KG1 (cell line): ENCODE measurements around the gene LRRC38.

Source experiments
- DNase-seq: peaks from one replicate; lab custom pipeline; 2025; lab: John Stamatoyannopoulos, UW

Gene LRRC38

DNA sequence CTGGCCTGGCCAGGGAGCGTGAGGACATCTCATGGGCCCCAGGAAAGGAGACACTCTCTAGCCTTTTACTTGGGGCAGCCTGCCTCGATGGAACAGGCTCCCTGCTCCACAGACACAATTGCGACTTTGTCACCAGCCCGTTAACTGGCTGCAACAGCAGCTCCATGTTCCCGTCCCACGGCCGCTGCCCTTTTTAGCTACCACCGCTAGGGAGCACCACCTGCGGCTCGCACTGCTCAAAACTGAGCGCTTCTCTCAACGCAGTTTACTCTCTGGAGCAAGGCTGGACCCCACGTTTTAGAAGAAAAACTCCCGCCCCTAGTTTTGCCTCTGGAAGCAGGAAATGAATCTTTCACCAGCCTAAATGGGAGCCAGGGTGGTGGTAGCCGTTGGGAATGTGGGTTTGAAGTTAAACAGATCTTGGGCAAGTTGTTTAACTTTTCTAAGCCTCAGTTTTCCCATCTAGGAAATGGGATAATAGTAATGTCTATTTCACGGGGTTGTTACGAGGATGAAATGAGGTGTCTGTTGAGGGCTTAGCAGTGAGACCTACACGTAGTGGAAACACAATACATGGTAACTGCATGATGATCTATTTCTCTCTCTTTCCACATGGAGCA is 3.5 kb upstream of the LRRC38 start:
- DNase-seq: no peak

DNA sequence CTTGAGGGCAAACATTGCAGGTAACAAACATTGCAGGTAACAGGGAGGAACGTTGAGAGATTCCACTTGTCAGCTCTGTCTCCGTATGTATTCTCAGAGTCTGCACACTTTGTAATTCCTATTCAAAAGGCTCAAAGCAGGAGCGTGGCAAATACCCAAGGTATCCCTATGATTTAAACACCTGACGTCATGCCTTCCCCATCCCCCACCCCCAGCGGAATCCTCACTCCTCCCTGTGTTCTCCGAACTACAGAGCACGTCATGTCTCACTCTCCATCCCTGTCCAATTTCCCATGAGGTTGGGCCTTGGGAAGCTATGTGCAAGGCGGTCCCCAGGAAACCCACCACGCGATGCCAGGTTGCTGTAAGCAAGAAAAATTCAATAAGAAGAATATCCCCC is 2.8 kb upstream of the LRRC38 start:
- DNase-seq: no peak

- DNase-seq: no peak
These were observed 1.0 kb upstream of the LRRC38 start for GRCh38 chr1:13514821-13515220.

GRCh38 chr1:13513063-13513894 is 524 bp downstream of the LRRC38 start:
- DNase-seq: no peak

DNA sequence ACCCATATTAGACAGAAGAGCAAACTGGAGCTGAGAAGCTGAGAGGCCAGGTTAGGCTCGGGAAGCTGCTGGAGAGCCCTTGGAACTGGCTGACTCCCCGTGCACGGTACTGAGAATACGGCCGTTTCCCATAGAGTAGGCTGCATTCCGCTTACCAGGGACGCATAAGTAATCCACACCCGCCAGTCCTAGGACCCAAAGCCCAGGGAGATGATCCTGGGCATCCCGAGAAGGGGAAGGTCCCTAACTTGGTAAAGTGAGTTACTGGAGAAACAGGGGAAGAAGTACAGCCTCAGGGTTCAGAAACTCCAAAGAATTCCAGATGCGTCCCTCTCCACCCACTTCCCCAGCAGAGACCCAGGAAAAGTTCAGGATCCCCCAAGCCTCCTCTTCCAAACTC is 1.3 kb downstream of the LRRC38 start:
- no peak for DNase-seq

GRCh38 chr1:13510499-13510898 is 3.3 kb downstream of the LRRC38 start:
- DNase-seq: no peak

DNA sequence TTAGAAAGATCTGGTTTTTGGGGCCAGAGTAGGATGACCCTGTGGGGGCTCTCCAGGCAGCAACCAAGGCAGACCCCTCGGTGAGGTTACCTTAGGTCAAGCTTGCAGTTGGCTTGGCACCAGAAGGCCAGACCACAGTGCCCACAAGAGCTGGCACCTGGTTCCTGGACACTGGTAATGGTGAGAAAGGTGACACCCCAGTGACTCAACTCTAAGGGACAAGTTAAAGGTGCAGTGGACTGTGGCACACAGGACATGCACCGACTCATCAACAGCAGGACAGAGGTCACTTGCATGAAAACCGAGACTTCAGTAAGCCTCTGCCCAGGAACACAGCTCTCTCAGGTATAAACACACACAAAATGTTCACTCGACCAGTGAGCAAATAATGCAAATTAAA is 6.7 kb downstream of the LRRC38 start:
- DNase-seq: no peak

GRCh38 chr1:13505020-13505419 is 8.8 kb downstream of the LRRC38 start:
- no peak for DNase-seq

DNA sequence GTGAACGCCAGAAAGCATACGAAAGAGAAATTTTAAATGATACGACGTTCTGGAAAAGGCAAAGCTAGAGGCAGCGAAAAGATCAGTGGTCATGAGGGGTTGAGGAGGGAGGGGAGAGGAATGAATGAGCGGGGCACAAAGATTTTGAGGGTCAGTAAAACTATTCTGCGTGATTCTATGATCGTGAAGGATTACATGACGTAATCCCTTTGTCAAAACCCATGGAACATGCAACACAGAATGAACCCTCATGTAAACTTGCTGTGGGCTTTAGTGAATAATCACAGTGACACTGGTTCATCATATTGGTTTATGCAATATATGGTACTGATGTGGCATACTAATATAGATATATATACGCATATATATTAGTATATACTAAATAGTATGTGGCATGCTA is 13.0 kb downstream of the LRRC38 start:
- DNase-seq: no peak

DNA sequence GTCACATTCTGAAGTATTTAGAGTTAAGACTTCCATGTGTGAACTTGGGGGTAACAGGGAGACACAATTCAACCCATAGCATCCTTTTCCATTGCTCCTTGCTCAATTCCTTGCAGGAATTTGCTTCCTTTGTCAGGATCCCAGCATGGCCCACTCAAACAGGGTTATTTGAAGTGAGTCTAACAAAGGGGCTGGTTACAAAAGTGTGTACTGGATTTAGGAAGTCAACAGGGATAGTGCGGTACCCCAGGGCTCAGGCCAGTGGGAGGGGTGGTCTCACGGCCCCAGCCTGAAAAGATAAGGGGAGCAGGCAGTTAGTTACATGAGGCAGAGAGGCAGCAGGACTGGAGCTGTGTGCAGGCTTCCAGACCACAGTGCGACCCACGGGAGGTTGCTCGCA is 14.4 kb downstream of the LRRC38 start:
- DNase-seq: no peak

DNA sequence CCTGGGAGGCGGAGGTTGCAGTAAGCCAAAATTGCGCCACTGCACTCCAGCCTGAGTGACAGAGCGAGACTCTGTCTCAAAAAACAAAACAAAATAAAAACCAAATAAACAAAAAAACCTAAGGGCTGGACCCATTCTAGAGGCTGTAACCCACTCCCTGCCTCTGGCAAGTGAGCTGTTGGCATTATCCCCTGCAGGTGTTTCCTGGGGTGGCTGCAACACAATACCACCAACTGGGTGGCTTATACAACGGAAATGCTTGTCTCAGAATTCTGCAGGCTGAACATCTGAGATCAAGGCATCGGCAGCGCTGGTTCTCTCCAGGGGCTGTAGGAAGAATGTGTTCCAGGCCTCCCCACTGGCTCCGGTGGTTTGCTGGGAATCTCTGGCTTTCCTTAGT is 15.2 kb downstream of the LRRC38 start:
- DNase-seq: no peak

DNA sequence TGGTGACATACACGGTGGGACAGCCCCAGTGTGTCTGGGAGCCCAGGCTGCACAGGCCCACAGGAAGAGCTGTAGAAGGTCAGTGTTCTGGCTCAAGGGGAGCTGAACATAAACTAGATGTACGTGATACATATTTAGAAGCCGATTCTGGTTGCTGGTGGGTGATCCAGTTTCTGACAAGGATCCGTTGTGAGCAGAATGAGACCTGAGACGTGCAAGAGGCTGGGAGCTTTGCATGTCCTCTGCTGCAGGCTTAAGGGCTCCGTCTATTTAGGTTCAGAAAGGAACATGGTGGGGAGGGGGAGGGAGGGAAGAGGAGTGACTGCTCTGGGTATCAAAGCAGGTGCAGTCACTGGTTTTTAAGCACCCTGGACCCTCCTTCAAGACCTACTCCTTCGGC is 18.6 kb downstream of the LRRC38 start:
- DNase-seq: no peak

- DNase-seq: no peak
These were observed 19.1 kb downstream of the LRRC38 start for GRCh38 chr1:13494712-13495111.

- DNase-seq: no peak
These were observed 19.8 kb downstream of the LRRC38 start for GRCh38 chr1:13494025-13494424.

DNA sequence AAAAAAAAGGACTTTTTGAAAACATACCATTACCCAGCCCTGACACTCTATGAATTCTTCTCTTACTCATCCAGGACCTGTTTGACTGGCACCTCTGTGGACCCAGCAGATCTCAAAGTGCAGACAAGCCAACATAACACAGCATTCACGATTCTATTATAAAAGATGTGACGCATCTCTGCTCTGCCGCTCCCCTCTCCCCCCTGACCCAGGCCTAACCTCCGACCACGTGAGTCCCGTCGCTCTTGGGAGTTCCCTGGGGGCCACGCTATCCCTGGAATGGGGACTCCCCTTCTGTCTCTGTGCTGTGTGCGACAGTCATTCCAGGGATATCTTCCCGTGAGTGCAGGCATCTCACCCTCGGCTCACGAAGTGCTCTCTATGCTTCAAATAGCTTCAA is 21.1 kb downstream of the LRRC38 start:
- no peak for DNase-seq

DNA sequence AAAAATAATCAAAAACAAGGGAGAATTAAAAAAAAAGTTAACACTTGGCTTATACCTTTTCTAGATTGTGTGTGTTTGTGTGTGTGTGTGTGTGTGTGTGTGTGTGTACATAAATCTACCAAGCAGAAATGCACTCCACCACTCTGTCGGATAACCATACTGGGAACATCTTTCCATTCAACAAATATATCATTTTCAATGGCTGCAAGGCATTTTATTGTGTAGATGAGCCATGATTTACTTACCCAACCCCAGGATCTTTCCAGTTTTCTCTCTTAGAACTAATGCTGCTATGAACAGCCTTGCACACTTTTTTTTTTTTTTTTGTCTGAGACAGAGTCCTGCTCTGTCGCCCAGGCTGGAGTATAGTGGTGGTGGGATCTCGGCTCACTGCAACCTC is 25.8 kb downstream of the LRRC38 start:
- no peak for DNase-seq

DNA sequence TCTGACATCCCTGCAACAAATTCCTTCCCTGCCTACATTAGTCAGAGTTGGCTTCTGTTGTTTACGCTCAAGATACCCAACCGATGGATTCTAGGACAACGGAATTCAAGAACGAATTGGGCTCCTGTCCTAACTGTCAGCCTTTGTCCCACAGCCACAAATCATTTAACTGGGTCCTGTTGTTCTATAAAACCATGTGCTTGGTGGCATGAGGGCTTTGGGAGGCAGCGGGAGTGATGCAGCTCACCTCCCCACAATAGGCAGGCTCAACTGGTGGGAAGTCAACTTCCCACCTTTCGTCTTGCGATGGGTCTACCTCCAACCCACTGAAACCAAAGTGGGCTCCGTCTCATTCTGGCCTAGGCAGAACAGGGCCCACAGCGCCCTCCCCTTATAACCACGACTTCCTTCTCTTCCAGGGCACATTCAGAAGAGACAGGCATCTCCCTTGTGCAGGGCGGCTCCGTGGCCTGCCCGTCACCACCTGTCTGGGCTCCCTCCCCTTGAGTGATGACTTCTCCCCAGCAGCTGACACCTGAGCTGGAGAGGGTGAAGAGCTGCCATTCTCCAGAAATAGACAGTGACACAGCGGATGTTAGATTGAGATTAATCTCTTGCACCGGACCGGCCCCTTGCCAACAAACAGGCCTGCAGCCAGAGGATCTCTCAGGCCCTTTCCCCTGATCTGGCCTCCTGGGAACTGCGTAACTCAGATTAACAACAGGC is 26.5 kb downstream of the LRRC38 start:
- no peak for DNase-seq

GRCh38 chr1:13483946-13484345 is 29.9 kb downstream of the LRRC38 start:
- no peak for DNase-seq

DNA sequence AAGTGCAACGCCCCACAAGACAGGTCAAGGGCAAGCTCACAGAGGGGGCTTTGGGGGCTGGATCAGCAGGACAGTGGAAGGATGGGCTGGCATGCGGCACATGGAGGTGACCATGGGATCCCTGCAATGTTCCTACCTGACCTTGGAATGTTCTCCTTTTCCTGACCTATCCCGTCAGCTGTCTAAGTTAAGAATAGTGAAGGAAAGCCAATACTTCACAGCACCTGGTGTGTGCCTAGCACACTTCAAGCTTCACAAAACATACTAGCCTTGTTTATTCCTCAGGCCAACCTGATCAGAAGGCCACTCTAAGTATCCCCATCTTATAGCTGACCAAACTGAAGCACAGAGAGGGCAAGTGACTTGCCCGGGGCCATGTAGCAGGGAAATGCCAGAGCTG is 31.2 kb downstream of the LRRC38 start:
- DNase-seq: no peak

- DNase-seq: no peak
These were observed 34.5 kb downstream of the LRRC38 start for GRCh38 chr1:13479171-13479856.

- DNase-seq: no peak
These were observed 35.1 kb downstream of the LRRC38 start for GRCh38 chr1:13478692-13479091.

- no peak for DNase-seq
These were observed 44.5 kb downstream of the LRRC38 start for GRCh38 chr1:13469343-13469742.

GRCh38 chr1:13465515-13465914 is 48.3 kb downstream of the LRRC38 start:
- DNase-seq: no peak
